ENCODE results near the gene CMIP.
A peak's percentile ranks its signal among the peaks of the same experiment; 100 is the strongest.

CMIP gene

GRCh38 chr16:81468269-81468902 lies 23.8 kb downstream of the CMIP start:
- Mint-ChIP-seq H3K4me3 (peak overlapping the region; percentile 32), H3K9me3 (no peaks in the 10 kb centered on the region), H3K36me3 (ENCODE audit: low read depth) (peaks cover 33% of the 10 kb centered on the region), H3K27ac (peak overlapping the region; percentile 86), H3K27me3 (ENCODE audit: low read depth) (no peaks in the 10 kb centered on the region), H3K4me1 (ENCODE audit: low read depth) (peaks cover 64% of the 10 kb centered on the region)
- no peak for DNase-seq (ENCODE audit: low spot score)

GRCh38 chr16:81469183-81469677 lies 24.6 kb downstream of the CMIP start:
- peak overlapping the region; percentile 84 for H3K4me3 Mint-ChIP-seq
- no peaks in the 10 kb centered on the region for H3K27me3 Mint-ChIP-seq (ENCODE audit: low read depth)
- H3K4me1 Mint-ChIP-seq (ENCODE audit: low read depth), result peaks cover 64% of the 10 kb centered on the region
- no peak for DNase-seq (ENCODE audit: low spot score)
- H3K36me3 Mint-ChIP-seq (ENCODE audit: low read depth), result peaks cover 34% of the 10 kb centered on the region
- peak overlapping the region; percentile 86 for H3K27ac Mint-ChIP-seq
- no peaks in the 10 kb centered on the region for H3K9me3 Mint-ChIP-seq

DNA sequence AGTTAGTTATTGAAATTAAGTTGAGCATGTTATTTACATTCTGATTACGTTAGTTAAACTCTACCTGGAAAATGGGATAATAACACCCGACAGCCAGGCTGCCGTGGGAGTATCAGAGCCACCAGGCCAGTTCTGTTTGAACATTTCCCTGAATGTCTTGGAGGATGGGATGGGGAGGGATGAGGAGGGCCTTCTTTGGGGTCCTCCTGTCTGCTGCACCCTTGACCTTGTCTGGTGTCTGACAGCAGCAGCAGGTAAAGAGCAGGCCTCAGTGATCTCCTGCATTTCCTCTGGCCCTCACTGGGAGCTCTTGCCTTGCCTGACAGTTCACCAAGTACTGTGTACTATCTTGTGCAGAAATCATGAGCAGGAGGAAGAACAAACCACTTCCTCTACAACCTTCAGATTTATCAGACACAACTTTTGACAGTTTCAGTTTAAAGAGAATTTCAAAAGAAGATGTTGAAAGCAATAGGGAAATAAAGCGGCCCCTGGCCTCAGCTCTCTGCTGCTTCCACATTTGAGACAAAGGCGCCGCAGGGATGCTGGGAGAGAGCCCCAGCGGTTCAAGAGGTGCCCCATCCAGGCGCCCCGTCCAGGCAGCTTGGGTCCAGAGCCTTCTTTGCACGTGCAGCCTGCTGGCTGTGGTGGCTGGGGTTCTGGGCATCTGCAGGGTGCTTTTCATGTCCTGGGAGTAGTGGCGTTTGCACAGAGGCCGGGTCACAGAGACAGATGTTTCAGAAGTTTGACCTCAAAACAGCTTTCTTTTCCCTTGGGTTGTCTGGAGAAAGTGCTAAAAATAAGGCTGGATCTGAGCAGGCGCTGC lies 25.3 kb downstream of the CMIP start:
- H3K9me3 Mint-ChIP-seq, result no peaks in the 10 kb centered on the region
- H3K4me1 Mint-ChIP-seq (ENCODE audit: low read depth), result peaks cover 62% of the 10 kb centered on the region
- H3K27me3 Mint-ChIP-seq (ENCODE audit: low read depth), result no peaks in the 10 kb centered on the region
- H3K36me3 Mint-ChIP-seq (ENCODE audit: low read depth), result peaks cover 29% of the 10 kb centered on the region
- peak; percentile 44 for DNase-seq (ENCODE audit: low spot score)
- peak overlapping the region; percentile 84 for H3K4me3 Mint-ChIP-seq
- peak overlapping the region; percentile 86 for H3K27ac Mint-ChIP-seq

- H3K36me3 Mint-ChIP-seq (ENCODE audit: low read depth), result peaks cover 35% of the 10 kb centered on the region
- DNase-seq (ENCODE audit: low spot score), result no peak
- H3K27ac Mint-ChIP-seq, result peak overlapping the region; percentile 86
- no peaks in the 10 kb centered on the region for H3K27me3 Mint-ChIP-seq (ENCODE audit: low read depth)
- peaks cover 66% of the 10 kb centered on the region for H3K4me1 Mint-ChIP-seq (ENCODE audit: low read depth)
- no peaks in the 10 kb centered on the region for H3K9me3 Mint-ChIP-seq
- peak overlapping the region; percentile 84 for H3K4me3 Mint-ChIP-seq
Measured at GRCh38 chr16:81470796-81471636, 26.4 kb downstream of the CMIP start.

DNA sequence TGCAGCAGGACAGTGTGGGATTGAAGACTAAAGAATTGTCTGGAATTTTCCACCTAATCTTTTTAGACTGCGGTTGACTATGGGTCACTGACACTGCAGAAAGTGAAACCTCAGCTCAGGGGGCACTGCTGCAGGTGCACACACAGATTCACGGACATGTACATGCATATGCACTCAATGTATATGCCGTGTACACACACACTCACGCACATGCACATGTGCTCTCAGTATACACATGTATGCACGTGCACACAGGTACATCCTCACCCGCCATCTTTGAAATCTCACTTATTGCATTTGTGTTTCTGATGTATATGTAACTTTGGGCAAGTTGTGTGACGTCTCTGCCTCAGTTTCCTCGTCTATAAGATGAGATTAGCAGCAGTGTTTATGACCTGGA lies 27.3 kb downstream of the CMIP start:
- peaks cover 41% of the 10 kb centered on the region for H3K36me3 Mint-ChIP-seq (ENCODE audit: low read depth)
- H3K4me3 Mint-ChIP-seq, result no peak overlapping the region
- no peak overlapping the region for H3K27ac Mint-ChIP-seq
- DNase-seq (ENCODE audit: low spot score), result no peak
- H3K27me3 Mint-ChIP-seq (ENCODE audit: low read depth), result no peaks in the 10 kb centered on the region
- H3K9me3 Mint-ChIP-seq, result no peaks in the 10 kb centered on the region
- peaks cover 71% of the 10 kb centered on the region for H3K4me1 Mint-ChIP-seq (ENCODE audit: low read depth)

GRCh38 chr16:81472391-81472790 lies 27.8 kb downstream of the CMIP start:
- no peaks in the 10 kb centered on the region for H3K27me3 Mint-ChIP-seq (ENCODE audit: low read depth)
- H3K36me3 Mint-ChIP-seq (ENCODE audit: low read depth), result peaks cover 46% of the 10 kb centered on the region
- H3K9me3 Mint-ChIP-seq, result no peaks in the 10 kb centered on the region
- no peak overlapping the region for H3K4me3 Mint-ChIP-seq
- no peak overlapping the region for H3K27ac Mint-ChIP-seq
- no peak for DNase-seq (ENCODE audit: low spot score)
- H3K4me1 Mint-ChIP-seq (ENCODE audit: low read depth), result peaks cover 76% of the 10 kb centered on the region

DNA sequence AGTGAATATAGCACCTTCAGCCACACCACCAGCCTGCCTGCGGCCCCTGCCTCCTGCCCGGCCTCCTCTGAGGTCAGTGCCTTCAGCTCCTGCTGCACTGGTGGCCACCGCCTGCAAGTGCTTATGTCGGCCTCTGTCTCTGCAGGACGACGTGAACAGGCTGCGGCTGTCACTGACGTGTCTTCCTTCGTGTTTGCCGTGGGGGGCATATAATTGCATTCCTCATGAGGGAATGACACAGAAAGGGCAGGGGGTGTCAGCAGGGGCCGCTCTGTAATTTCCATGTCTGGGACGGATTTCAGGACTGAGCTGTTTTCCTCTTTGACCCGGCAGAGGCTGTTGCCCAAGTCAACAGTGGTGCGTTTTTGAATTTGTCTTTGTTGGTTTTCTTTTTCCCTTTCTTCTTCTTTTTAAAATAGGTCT lies 28.5 kb downstream of the CMIP start:
- H3K4me3 Mint-ChIP-seq, result no peak overlapping the region
- peaks cover 47% of the 10 kb centered on the region for H3K36me3 Mint-ChIP-seq (ENCODE audit: low read depth)
- H3K27ac Mint-ChIP-seq, result no peak overlapping the region

GRCh38 chr16:81473558-81473957 lies 28.9 kb downstream of the CMIP start:
- H3K9me3 Mint-ChIP-seq, result no peaks in the 10 kb centered on the region
- no peak for DNase-seq (ENCODE audit: low spot score)
- H3K27me3 Mint-ChIP-seq (ENCODE audit: low read depth), result no peaks in the 10 kb centered on the region
- peaks cover 50% of the 10 kb centered on the region for H3K36me3 Mint-ChIP-seq (ENCODE audit: low read depth)
- no peak overlapping the region for H3K27ac Mint-ChIP-seq
- no peak overlapping the region for H3K4me3 Mint-ChIP-seq
- H3K4me1 Mint-ChIP-seq (ENCODE audit: low read depth), result peaks cover 78% of the 10 kb centered on the region

More for the DNA sequence above, 28.5 kb downstream of the CMIP start:
- H3K27me3 Mint-ChIP-seq (ENCODE audit: low read depth), result no peaks in the 10 kb centered on the region
- no peak for DNase-seq (ENCODE audit: low spot score)
- H3K9me3 Mint-ChIP-seq, result no peaks in the 10 kb centered on the region
- peaks cover 79% of the 10 kb centered on the region for H3K4me1 Mint-ChIP-seq (ENCODE audit: low read depth)

- no peaks in the 10 kb centered on the region for H3K27me3 Mint-ChIP-seq (ENCODE audit: low read depth)
- peak overlapping the region; percentile 36 for H3K27ac Mint-ChIP-seq
- peaks cover 51% of the 10 kb centered on the region for H3K36me3 Mint-ChIP-seq (ENCODE audit: low read depth)
- no peaks in the 10 kb centered on the region for H3K9me3 Mint-ChIP-seq
- DNase-seq (ENCODE audit: low spot score), result no peak
- peaks cover 78% of the 10 kb centered on the region for H3K4me1 Mint-ChIP-seq (ENCODE audit: low read depth)
- H3K4me3 Mint-ChIP-seq, result no peak overlapping the region
Measured at GRCh38 chr16:81473969-81474959, 29.7 kb downstream of the CMIP start.

GRCh38 chr16:81477697-81478693 lies 33.4 kb downstream of the CMIP start:
- H3K27me3 Mint-ChIP-seq (ENCODE audit: low read depth), result no peaks in the 10 kb centered on the region

DNA sequence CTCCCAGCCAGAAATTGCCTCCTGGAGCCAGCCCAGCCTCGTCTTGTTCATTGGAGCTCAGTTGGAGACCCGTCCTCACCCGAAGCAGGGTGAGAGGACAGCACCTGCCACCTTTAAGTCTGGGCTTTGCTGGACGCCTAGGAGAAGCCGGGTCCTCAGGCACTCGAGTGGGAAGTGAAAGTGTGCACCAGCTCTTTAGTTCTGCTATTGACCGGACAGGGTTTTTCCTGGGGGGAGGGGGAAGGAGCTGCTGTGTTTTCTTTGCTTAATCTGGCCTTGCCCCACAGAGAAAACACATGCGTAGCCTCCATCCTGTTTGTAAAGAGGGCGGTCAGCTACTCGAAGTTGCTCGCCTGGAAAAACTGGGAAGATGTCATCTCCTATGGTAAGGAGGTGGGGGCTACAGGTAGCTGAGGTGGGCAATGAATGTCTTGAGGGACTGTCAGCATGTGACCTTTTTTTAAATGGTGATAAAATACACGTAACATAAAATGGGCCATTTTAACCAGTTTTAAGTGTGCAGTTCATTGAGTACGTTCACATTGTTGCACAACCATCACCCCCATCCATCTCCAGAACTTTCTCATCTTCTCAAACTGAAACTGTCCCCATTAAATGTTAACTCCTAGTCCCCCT lies 34.4 kb downstream of the CMIP start:
- H3K27ac Mint-ChIP-seq, result peak overlapping the region; percentile 19
- peaks cover 45% of the 10 kb centered on the region for H3K36me3 Mint-ChIP-seq (ENCODE audit: low read depth)
- no peaks in the 10 kb centered on the region for H3K27me3 Mint-ChIP-seq (ENCODE audit: low read depth)
- H3K4me3 Mint-ChIP-seq, result peak overlapping the region; percentile 37
- no peak for DNase-seq (ENCODE audit: low spot score)
- H3K4me1 Mint-ChIP-seq (ENCODE audit: low read depth), result peaks cover 78% of the 10 kb centered on the region
- H3K9me3 Mint-ChIP-seq, result no peaks in the 10 kb centered on the region

More at GRCh38 chr16:81477697-81478693, 33.4 kb downstream of the CMIP start:
- Mint-ChIP-seq H3K4me1 (ENCODE audit: low read depth) (peaks cover 75% of the 10 kb centered on the region), H3K36me3 (ENCODE audit: low read depth) (peaks cover 51% of the 10 kb centered on the region), H3K9me3 (no peaks in the 10 kb centered on the region), H3K4me3 (peak overlapping the region; percentile 48), H3K27ac (peak overlapping the region; percentile 62)
- DNase-seq (ENCODE audit: low spot score), result no peak

Measured in T-helper 2 cell treated with Interferon-gamma antibody and Interleukin-4, amounts not matched to agents 5 μg/mL and 100 μg/mL, for 36 hours (primary cell).